Measurements from ENCODE around the gene MYO16.

MYO16 gene

GRCh38 chr13:109101550-109102144, 472.2 kb downstream of the MYO16 start:
- no peak overlapping the region for H3K4me3 ChIP-seq (ENCODE audit: insufficient read depth in 1 of 2, low read depth in 1 of 2, low read length in 2 of 2)
- DNase-seq = no peak
- WGBS = 97% methylated on average over 2 of the region's 3 CpGs
- no peak overlapping the region for H3K14ac ChIP-seq (ENCODE audit: low read length in 2 of 2)
- H3K23ac ChIP-seq (ENCODE audit: low read length in 2 of 2) = no peak overlapping the region
- H3K4ac ChIP-seq (ENCODE audit: low read depth in 1 of 2, low read length in 2 of 2) = no peak overlapping the region
- H3K4me2 ChIP-seq (ENCODE audit: low read length, poor library complexity, severe bottlenecking) = no peak overlapping the region
- no peak overlapping the region for H3K18ac ChIP-seq (ENCODE audit: low read depth in 1 of 2, low read length in 2 of 2)
- H3K36me3 ChIP-seq (ENCODE audit: control insufficient read depth in 1 of 2, insufficient read depth in 2 of 2, low read depth in 1 of 2, low read length in 2 of 2) = no peaks in the 10 kb centered on the region
- H3K9ac ChIP-seq (ENCODE audit: low read length) = no peak overlapping the region
- no peak overlapping the region for H2AFZ ChIP-seq (ENCODE audit: low read depth, low read length)
- H3K27me3 ChIP-seq (ENCODE audit: control insufficient read depth in 1 of 2, insufficient read depth in 1 of 2, low read length in 2 of 2) = no peaks in the 10 kb centered on the region
- no peak overlapping the region for H2BK120ac ChIP-seq (ENCODE audit: low read depth, low read length)
- no peak overlapping the region for H2AK5ac ChIP-seq (ENCODE audit: low read length, severe bottlenecking)
- H2BK5ac ChIP-seq (ENCODE audit: low read depth, low read length, poor library complexity, severe bottlenecking) = no peak overlapping the region
- H2BK15ac ChIP-seq (ENCODE audit: low read depth, poor library complexity, severe bottlenecking) = no peak overlapping the region
- H3K9me3 ChIP-seq (ENCODE audit: control insufficient read depth, low read length) = no peaks in the 10 kb centered on the region
- no peak overlapping the region for H3K27ac ChIP-seq (ENCODE audit: low read length, poor library complexity, severe bottlenecking)
- no peak overlapping the region for H4K8ac ChIP-seq (ENCODE audit: low read length)
- H3K79me1 ChIP-seq (replicated peaks; ENCODE audit: low read length, poor library complexity, severe bottlenecking) = no peaks in the 10 kb centered on the region
- no peak overlapping the region for H4K91ac ChIP-seq (ENCODE audit: low read length)
- H3K4me1 ChIP-seq (ENCODE audit: control insufficient read depth, insufficient read depth, low read depth, low read length) = no peaks in the 10 kb centered on the region
- no peak overlapping the region for H2BK12ac ChIP-seq (ENCODE audit: low read length in 2 of 2)

- no peak overlapping the region for H2AFZ ChIP-seq (ENCODE audit: low read depth, low read length)
- no peak overlapping the region for H2BK15ac ChIP-seq (ENCODE audit: low read depth, poor library complexity, severe bottlenecking)
- no peaks in the 10 kb centered on the region for H3K79me1 ChIP-seq (replicated peaks; ENCODE audit: low read length, poor library complexity, severe bottlenecking)
- H3K27ac ChIP-seq (ENCODE audit: low read length, poor library complexity, severe bottlenecking) = no peak overlapping the region
- no peak overlapping the region for H3K4me2 ChIP-seq (ENCODE audit: low read length, poor library complexity, severe bottlenecking)
- H3K27me3 ChIP-seq (ENCODE audit: control insufficient read depth in 1 of 2, insufficient read depth in 1 of 2, low read length in 2 of 2) = no peaks in the 10 kb centered on the region
- no peak overlapping the region for H3K18ac ChIP-seq (ENCODE audit: low read depth in 1 of 2, low read length in 2 of 2)
- no peak overlapping the region for H2BK120ac ChIP-seq (ENCODE audit: low read depth, low read length)
- H2AK5ac ChIP-seq (ENCODE audit: low read length, severe bottlenecking) = no peak overlapping the region
- H3K23ac ChIP-seq (ENCODE audit: low read length in 2 of 2) = no peak overlapping the region
- DNase-seq = peak; percentile 45
- H3K4me3 ChIP-seq (ENCODE audit: insufficient read depth in 1 of 2, low read depth in 1 of 2, low read length in 2 of 2) = no peak overlapping the region
- H3K4ac ChIP-seq (ENCODE audit: low read depth in 1 of 2, low read length in 2 of 2) = no peak overlapping the region
- H2BK12ac ChIP-seq (ENCODE audit: low read length in 2 of 2) = no peak overlapping the region
- H4K8ac ChIP-seq (ENCODE audit: low read length) = no peak overlapping the region
- no peaks in the 10 kb centered on the region for H3K4me1 ChIP-seq (ENCODE audit: control insufficient read depth, insufficient read depth, low read depth, low read length)
- no peak overlapping the region for H3K14ac ChIP-seq (ENCODE audit: low read length in 2 of 2)
- no peaks in the 10 kb centered on the region for H3K36me3 ChIP-seq (ENCODE audit: control insufficient read depth in 1 of 2, insufficient read depth in 2 of 2, low read depth in 1 of 2, low read length in 2 of 2)
- no peaks in the 10 kb centered on the region for H3K9me3 ChIP-seq (ENCODE audit: control insufficient read depth, low read length)
- H2BK5ac ChIP-seq (ENCODE audit: low read depth, low read length, poor library complexity, severe bottlenecking) = no peak overlapping the region
- H3K9ac ChIP-seq (ENCODE audit: low read length) = no peak overlapping the region
- 47% methylated on average over 3 of the region's 4 CpGs for WGBS
- no peak overlapping the region for H4K91ac ChIP-seq (ENCODE audit: low read length)
Measured at GRCh38 chr13:109105899-109106298, 476.5 kb downstream of the MYO16 start.

DNA sequence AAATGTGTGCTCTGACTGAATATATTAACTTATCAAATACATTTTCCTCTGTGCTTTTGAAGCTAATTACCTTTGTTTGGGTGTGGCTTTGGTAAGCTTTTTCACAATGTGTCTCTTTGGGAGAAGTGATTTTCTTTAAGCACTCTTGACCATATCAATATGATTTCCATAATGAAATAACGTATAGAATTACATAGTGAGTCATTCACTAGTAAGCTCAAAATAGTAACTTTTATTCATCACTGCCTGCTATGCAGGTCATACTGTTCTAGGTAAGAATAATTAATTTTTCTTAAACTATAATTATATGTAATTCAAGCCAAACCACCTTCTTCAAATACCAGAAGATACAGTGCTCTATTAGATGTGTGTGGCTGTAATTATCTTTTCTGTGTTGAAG, 480.7 kb downstream of the MYO16 start:
- no peak overlapping the region for H2BK5ac ChIP-seq (ENCODE audit: low read depth, low read length, poor library complexity, severe bottlenecking)
- H3K9me3 ChIP-seq (ENCODE audit: control insufficient read depth, low read length) = no peaks in the 10 kb centered on the region
- no peaks in the 10 kb centered on the region for H3K27me3 ChIP-seq (ENCODE audit: control insufficient read depth in 1 of 2, insufficient read depth in 1 of 2, low read length in 2 of 2)
- H2AK5ac ChIP-seq (ENCODE audit: low read length, severe bottlenecking) = no peak overlapping the region
- no peak overlapping the region for H3K27ac ChIP-seq (ENCODE audit: low read length, poor library complexity, severe bottlenecking)
- H2BK15ac ChIP-seq (ENCODE audit: low read depth, poor library complexity, severe bottlenecking) = no peak overlapping the region
- H3K14ac ChIP-seq (ENCODE audit: low read length in 2 of 2) = no peak overlapping the region
- no peak overlapping the region for H3K4me2 ChIP-seq (ENCODE audit: low read length, poor library complexity, severe bottlenecking)
- WGBS = no CpG with 5 or more reads among the region's 1 CpG
- H4K91ac ChIP-seq (ENCODE audit: low read length) = no peak overlapping the region
- no peak overlapping the region for H3K4me3 ChIP-seq (ENCODE audit: insufficient read depth in 1 of 2, low read depth in 1 of 2, low read length in 2 of 2)
- H2BK120ac ChIP-seq (ENCODE audit: low read depth, low read length) = no peak overlapping the region
- H3K36me3 ChIP-seq (ENCODE audit: control insufficient read depth in 1 of 2, insufficient read depth in 2 of 2, low read depth in 1 of 2, low read length in 2 of 2) = no peaks in the 10 kb centered on the region
- no peak for DNase-seq
- no peaks in the 10 kb centered on the region for H3K4me1 ChIP-seq (ENCODE audit: control insufficient read depth, insufficient read depth, low read depth, low read length)
- no peak overlapping the region for H2AFZ ChIP-seq (ENCODE audit: low read depth, low read length)
- H3K4ac ChIP-seq (ENCODE audit: low read depth in 1 of 2, low read length in 2 of 2) = no peak overlapping the region
- H3K18ac ChIP-seq (ENCODE audit: low read depth in 1 of 2, low read length in 2 of 2) = no peak overlapping the region
- no peak overlapping the region for H3K9ac ChIP-seq (ENCODE audit: low read length)
- H4K8ac ChIP-seq (ENCODE audit: low read length) = no peak overlapping the region
- H3K79me1 ChIP-seq (replicated peaks; ENCODE audit: low read length, poor library complexity, severe bottlenecking) = no peaks in the 10 kb centered on the region
- no peak overlapping the region for H3K23ac ChIP-seq (ENCODE audit: low read length in 2 of 2)
- H2BK12ac ChIP-seq (ENCODE audit: low read length in 2 of 2) = no peak overlapping the region

DNA sequence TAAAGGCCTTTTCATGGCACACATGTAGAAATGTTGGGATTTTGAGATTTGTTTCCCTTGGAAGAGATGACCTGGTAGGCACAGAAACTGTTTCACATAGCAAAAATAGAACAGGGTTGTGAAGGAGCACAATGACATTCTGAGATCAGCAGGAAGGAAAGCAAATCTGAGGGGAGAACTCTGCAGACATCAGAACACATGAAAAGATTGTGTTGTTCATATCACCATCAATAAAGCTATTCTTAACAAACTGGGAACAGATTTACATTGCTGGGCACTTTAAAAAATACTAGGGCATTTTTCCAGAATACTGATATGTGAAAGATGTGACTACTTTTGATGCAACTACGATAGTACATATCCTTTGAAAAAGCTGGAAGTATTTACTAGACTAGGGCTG, 481.7 kb downstream of the MYO16 start:
- no peak overlapping the region for H3K9ac ChIP-seq (ENCODE audit: low read length)
- no peak overlapping the region for H2BK5ac ChIP-seq (ENCODE audit: low read depth, low read length, poor library complexity, severe bottlenecking)
- no peak overlapping the region for H3K4me2 ChIP-seq (ENCODE audit: low read length, poor library complexity, severe bottlenecking)
- no peak overlapping the region for H2AFZ ChIP-seq (ENCODE audit: low read depth, low read length)
- no peak overlapping the region for H3K4me3 ChIP-seq (ENCODE audit: insufficient read depth in 1 of 2, low read depth in 1 of 2, low read length in 2 of 2)
- no peak for DNase-seq
- H3K4me1 ChIP-seq (ENCODE audit: control insufficient read depth, insufficient read depth, low read depth, low read length) = no peaks in the 10 kb centered on the region
- no peaks in the 10 kb centered on the region for H3K36me3 ChIP-seq (ENCODE audit: control insufficient read depth in 1 of 2, insufficient read depth in 2 of 2, low read depth in 1 of 2, low read length in 2 of 2)
- no peak overlapping the region for H2BK120ac ChIP-seq (ENCODE audit: low read depth, low read length)
- H3K18ac ChIP-seq (ENCODE audit: low read depth in 1 of 2, low read length in 2 of 2) = no peak overlapping the region
- no peak overlapping the region for H2BK12ac ChIP-seq (ENCODE audit: low read length in 2 of 2)
- 100% methylated on average over 1 of the region's 1 CpG for WGBS
- no peak overlapping the region for H3K14ac ChIP-seq (ENCODE audit: low read length in 2 of 2)
- no peak overlapping the region for H4K91ac ChIP-seq (ENCODE audit: low read length)
- no peak overlapping the region for H2BK15ac ChIP-seq (ENCODE audit: low read depth, poor library complexity, severe bottlenecking)
- no peak overlapping the region for H3K23ac ChIP-seq (ENCODE audit: low read length in 2 of 2)
- H4K8ac ChIP-seq (ENCODE audit: low read length) = no peak overlapping the region
- no peak overlapping the region for H2AK5ac ChIP-seq (ENCODE audit: low read length, severe bottlenecking)
- no peak overlapping the region for H3K4ac ChIP-seq (ENCODE audit: low read depth in 1 of 2, low read length in 2 of 2)
- H3K9me3 ChIP-seq (ENCODE audit: control insufficient read depth, low read length) = no peaks in the 10 kb centered on the region
- no peaks in the 10 kb centered on the region for H3K27me3 ChIP-seq (ENCODE audit: control insufficient read depth in 1 of 2, insufficient read depth in 1 of 2, low read length in 2 of 2)
- H3K79me1 ChIP-seq (replicated peaks; ENCODE audit: low read length, poor library complexity, severe bottlenecking) = no peaks in the 10 kb centered on the region
- no peak overlapping the region for H3K27ac ChIP-seq (ENCODE audit: low read length, poor library complexity, severe bottlenecking)
